NCI-H1092 (cell line): ENCODE results near the gene SETBP1.

Experiments
- DNase-seq: peaks from one replicate; lab custom pipeline; 2025; lab: John Stamatoyannopoulos, UW

Gene SETBP1

DNA sequence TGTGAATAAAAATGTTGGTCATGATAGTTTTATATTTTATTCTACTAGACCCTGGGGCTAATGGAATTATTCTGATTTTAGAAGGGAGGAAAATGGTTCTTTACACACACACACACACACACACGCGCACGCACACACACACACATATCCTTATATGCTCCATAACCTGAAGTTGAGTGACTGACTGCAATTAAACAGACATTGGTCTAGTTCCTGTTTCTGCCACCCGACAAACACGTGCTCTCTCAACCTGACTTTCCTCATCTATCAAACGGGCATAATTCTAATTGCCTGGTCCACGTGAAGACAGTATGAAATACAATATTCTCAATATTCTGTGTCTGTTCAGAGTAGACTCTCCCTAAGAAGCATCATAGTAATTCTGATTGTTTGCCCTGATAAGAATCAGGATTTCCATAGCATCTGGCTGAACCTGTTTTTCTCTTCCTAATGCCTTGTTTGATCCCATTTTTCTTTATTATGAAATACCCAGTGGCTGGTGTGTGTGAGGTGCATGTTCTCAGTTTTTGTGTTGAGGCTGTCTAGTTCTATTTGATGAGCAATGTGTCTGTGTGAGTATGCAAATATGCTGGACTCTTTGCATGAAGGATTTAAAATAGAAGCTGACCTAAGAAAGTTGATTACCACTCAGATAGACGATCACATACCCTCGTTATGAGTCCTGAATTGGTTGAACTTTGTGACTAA is 51.0 kb downstream of the SETBP1 start:
- no peak for DNase-seq

DNA sequence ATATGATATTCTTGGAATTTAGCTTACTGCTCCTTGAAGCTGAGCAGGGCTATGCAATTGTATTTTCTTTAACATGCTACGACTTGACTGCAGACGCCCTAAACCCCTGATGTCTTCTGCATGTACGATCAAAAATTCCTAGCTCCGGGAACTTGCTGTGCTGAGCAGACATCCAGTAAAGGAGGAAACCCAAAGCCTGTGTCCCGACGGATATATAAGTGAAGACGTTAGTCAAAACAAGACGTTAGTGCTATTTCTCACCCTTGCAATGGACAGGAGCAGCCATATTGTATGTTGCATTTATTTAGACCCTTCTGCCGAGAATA is 51.5 kb downstream of the SETBP1 start:
- no peak for DNase-seq

DNA sequence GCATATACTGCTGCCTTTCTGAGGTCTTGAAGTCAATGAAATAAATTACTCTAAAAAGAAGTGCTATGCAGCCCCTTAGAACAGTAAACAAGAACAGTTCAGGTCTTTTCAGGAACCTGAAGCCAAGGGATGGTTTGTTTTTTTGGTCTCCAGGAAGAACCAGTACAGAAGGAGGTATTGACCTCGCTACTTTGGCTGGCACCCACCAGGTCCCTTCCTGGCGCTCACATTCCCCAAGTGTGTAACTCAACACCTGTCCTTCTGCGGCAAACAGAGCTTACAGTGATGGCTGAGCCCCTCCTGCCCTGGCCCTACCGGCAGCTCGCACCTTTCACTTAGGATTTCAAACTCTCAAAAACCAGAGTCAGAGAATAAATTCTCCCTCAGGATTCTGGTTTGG is 51.9 kb downstream of the SETBP1 start:
- peak; percentile 17 for DNase-seq

DNA sequence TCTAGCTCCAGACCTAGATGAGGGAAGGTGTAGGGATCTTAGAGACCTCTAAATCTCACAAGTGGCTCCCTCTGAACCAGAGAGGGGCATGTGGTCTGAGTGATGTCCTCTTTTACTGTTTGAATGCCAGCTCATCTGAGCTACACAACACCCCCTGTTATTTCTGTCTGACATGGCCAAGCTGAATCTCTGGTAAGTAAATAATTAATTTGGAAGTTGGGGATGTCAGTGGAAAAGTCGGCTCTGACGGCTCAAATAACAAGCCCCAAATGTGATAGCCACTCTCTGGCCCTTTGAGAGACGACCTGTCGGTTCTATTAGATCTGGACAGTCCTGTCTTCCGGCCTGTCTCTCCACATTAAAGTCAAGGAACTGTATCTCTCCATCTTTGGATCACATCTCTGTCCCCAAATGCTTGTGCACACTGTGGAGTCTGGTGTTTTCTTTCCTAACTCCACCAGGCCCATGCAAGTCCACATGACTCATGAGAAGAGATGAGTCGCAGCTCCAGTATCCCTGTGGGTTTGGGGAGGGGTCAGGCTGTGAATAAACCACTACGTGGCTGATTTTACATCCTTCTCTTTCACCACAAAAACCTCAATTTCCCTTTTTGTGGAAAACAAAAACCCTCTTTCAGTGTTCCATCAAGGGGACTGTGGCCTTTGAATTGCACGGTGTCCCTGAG is 52.5 kb downstream of the SETBP1 start:
- DNase-seq = no peak

DNA sequence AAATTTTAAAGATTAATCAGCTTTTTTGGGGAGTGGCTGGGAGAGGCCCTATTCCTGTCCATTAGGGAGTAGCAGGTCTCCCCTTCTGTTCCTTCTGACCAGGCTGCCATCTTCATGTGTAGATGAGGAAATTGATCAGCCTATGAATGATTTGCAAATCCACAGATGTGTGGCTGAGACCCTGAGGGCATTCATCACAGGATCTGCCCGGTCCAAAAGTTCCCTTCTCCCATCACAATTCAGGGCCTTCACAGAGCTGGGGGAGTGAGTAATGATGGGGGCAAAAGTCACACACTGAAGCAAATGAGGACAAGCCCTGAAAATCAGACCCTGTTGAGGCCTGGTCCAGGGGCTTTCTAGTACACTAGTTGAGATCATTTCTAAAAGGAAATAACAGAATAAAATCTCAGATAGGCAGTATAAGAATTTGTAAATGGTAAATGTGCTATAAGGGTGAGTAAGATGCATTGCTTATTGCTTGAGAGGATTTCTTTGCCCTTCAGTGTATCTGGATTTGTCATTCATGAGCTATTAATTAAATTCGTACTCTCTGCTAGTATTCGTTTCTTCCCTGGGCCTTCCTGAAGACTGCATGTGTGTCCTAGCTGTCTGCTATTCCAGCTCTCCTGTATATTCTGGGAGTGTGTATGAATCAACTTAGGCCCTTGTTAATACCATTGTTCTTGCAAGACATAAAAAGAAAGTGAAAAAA is 53.2 kb downstream of the SETBP1 start:
- no peak for DNase-seq

DNA sequence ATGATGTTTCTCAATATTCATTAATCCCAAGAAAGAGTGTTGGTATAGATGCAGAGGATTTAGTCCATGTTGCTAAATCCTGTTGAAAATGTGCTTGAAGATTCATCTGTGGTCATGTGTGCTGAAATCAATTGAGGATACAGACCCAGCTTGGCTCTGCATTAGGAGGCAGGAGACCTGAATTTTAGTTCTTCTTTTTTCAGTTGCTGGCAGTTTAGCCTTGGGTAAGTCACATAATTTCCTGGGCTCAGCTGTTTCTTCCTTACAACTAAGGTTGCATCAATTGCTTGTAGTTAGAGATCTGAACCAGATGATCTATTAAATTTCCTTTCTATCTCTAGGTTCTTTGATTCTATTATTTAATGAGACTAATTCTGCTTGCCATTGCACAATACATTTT is 54.4 kb downstream of the SETBP1 start:
- DNase-seq = no peak

DNA sequence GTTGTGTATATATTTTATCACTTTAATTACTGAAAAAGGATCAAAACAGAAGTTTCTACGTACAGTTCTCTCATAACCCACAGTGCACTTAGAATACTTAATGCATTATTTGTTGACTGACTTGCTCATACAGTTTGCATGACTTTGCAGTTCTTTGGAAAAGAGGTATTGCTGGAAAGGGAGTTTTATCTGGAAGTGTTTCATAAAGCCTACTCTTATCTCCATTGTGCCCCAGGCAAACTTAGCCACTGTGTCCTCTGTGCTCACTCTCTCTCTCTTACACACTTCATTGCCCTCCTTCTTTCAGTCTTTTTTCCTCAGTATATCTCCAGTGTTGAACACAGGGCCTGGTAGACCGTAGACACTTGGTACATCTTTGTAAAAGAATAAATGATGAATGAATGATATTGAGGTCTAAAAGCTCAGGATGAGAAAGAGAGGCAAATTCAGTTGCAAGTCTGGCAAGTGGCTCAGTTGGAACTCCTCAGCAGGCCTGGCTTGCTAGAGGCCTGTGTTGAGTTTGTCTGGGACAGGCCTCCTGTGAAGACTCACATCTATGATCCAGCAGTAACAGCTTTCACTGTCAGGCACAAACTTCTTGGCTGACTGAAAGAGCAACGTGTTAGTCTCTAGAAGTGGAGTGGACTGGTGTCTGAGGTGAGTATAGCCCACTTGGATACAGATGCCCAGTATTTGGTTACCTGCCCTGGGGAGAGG is 56.1 kb downstream of the SETBP1 start:
- DNase-seq = no peak

DNA sequence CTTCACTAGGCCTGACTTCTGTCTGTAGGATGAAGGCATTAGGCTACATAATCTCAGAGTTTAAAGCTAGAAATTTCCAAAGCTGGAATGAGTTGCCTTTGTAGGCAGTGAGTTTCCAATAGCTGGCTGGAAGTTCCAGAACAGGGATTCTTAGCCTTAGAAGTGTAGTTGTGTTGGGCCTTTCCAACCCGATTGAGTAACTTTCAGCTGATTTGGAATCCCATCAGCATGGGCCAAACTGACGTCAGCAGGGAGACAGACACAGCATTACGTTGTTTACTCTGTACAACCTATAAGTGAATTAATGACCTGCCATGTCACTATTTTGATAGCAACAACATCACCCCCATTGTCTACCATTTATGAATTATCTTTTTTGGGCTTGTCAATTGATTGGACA is 56.9 kb downstream of the SETBP1 start:
- no peak for DNase-seq

DNA sequence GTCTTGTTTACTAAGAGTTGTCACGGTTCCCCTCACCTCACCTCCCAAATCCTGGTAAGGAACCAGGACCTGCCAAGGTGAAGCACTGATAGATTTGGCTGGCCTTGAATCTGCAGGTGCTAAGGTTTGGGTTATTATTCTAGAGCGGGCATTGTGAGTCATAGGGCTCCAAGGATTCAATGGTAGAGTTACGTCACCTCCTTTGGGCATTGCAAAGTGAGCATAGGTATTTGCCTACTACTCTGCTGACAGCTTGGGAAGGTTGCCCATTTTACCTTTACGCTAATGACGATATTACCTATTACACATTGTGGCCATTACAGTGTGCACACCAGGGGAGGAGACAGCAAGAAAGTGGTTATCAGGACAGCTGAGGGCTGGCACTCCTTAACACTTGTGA is 59.3 kb downstream of the SETBP1 start:
- no peak for DNase-seq

DNA sequence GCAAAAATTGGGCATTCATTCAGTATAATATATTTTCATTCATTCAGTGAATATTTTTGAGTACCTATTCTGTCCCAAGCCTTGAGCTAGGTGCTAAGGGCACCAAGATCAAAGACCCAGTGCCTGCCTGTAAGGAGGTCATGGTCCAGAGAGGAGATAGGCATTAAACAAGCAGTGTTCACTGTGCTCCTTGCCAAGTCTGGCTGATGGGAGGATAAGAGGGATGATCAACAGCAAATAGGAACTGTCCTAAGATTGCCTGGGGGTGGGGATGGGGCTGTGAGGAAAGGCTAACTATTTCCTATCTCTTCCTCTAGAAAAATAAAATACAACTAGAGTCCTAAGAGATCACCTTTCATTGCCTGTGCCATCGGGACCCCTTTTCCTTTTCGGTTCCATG is 60.4 kb downstream of the SETBP1 start:
- peak; percentile 49 for DNase-seq

DNA sequence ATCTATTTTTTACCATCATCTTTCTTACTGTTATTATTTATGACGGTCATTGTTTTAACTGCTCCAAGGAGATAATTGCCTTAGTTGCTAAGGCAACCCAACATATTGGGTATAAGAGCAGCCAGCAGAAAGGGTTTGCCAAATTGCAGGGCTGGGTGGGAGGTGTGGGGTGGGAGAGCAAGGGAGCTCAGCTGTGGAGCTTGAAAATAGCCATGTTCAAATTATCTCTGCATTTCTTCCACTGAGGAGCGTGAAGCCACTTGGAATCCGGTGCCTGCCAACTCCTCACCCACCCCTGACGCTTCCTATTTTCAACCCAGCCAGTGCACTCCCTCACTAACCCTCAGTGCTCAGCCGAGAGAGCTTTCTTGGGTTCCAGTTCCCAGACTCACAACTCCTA is 60.8 kb downstream of the SETBP1 start:
- DNase-seq = peak; percentile 49

DNA sequence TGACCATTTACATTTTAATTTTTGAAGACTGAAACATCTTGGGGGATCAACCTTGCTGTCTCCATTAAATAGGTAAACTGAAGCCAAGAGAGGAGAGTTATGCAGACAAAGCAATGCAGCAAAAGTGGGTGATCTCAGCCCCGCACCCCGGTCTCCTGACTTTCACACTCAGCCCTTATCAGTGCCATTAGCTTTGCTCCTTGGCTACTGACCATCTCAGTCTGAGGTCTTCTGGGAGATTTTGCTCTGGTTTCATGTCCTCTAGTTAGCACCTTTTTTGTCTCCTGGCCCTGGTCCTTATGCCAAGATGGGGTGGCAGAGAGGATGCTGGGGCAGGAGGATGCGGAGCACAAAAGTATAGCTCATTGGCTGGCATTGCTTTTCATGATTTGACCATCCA is 61.4 kb downstream of the SETBP1 start:
- DNase-seq = no peak

DNA sequence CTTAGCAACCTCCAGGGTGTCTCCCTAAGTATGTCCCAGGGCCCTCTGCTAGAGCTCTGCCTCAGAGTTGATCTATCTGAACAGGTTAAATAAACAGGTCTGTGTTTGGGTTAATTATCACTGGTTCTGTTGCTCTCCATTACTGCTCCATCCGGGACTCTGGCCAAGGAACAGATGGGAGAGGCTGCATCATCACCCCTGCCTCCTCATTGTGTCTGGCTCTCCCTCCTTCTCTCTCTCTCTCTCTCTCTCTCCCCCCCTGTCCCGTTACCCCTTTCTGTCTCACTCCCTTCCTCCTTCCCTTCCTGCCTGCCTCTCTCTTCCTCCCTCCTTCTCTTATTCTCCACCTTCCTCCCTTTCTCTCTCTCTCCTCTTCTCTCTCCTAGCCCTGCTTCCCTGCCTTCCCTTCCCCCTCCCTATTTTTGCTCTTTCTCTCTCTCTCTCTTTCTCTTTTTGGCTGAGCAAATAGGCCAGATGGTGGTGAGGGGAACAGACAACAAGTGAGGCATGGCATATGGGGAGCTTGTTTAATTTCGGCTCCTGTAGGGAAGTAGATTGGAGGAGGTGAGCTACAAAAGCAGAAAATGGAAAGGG is 62.1 kb downstream of the SETBP1 start:
- peak; percentile 98 for DNase-seq

DNA sequence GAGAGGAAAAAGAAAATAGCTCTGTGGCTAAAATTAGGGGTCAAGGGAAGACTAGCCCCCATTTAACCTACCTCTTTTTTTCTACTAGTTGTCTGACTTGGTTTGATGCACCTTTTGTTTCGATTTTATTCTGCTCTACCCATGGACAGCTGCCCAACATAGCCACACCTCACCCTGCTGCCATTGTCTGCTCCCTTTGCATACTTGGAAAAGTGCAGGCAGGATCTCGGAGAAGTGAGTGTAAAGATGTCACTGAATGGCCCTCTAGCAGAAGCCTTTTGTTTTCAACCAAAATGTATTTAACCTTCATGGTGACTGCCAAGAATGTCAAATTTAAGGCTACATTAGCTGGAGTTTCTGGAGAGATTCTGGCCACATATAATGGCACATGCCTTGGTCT is 62.9 kb downstream of the SETBP1 start:
- DNase-seq = no peak

DNA sequence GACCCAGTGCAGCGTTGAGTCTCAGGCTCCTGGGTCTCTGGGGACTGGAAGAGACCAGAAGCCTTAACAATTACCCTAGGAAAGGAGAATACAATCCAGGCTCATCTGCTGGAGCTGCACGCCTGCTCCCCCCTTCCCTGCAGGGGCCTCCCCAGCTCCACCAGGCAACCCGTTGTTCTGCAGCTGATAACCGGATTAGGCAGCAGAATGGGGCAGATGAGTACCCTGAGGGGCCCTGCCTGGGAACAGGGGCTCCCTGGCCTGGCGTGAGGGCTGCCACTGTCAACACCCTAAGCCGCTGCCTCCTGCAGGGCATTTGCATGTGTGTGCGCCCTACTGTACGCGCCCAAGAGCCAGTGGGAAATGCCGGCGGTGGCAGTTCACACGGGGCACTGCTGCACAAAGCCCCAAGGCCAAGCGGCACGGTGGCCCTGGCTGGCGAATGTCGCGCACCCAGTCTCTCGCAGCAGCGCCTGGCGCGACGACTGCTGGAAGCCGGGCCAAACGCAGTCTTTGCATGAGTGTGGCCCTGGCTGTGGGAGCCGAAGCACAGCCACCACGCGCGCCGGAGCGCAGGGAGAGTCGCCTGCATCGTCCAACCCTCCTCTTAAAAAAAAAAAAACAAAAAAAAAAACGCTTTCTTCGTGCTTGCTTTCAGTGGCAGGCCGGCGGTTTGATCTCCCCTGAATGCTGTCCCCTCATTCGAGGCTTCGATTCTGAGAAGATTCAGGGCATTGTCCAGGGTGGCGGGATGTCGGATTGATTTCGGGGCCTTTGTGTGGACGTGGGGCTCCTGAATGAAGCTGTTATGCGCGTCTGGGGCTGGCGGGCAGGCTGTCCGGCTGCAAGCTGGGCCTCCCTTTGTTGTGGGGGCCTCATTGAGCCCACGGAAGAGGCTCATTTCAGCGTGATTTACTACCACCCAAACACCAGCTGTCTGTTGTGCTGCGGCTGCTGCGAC is 63.8 kb downstream of the SETBP1 start:
- peak; percentile 59 for DNase-seq

DNA sequence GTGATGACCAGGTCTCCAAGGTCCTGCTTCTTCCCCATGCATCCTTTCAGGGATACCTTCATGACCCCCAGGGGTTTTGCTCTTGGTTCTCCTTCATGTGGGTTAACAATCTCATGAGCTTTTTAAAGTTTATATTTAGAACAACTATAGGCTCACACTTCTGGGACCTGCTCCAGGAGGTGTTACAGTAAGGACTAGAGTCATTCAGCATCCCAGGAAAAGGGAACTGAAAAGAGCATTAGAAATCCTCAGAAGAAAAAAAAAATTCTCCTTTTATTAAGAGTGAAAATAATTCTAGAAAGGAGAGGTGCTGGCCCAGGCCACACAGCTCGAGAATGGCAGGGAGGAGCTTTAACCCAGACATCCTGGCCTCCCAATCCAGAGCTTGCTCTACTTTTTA is 66.5 kb downstream of the SETBP1 start:
- DNase-seq = no peak

DNA sequence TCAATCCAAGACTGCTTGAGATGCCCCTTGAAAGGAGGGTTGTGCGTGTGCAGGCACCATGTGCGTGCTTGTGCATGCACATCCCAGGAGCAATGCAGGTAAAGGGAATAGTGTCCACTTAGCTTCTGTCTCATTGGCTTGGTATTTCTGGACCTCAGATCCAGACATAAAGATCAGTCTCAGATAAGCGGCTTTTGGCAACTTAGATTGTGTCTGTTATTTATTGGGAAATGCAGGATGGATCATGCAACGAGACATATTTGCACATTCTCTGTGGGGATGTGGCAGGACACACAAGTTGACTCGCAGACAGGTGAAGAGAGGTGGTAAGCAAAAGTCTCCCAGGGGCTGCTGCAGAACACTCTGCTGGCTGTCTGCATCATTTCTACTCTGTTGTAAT is 67.9 kb downstream of the SETBP1 start:
- no peak for DNase-seq

DNA sequence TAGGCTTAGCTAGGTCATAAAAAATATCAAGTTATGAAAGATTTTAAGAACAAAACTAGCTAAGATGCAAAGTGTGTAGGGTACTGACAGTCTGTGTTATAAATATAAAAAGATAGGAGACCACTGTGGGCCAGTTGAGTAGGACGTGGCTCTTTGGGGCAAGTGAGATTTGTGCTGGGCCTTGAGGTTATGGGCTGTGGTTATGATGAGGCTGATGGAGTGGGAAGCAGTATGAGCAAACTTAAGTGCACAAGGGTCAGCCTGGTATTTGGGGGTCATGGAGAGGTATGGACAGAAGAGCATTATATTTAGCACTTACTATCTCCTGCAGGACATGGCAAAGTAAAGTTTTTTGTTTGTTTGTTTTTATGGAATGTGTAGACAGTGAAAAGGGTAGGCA is 70.1 kb downstream of the SETBP1 start:
- no peak for DNase-seq

DNA sequence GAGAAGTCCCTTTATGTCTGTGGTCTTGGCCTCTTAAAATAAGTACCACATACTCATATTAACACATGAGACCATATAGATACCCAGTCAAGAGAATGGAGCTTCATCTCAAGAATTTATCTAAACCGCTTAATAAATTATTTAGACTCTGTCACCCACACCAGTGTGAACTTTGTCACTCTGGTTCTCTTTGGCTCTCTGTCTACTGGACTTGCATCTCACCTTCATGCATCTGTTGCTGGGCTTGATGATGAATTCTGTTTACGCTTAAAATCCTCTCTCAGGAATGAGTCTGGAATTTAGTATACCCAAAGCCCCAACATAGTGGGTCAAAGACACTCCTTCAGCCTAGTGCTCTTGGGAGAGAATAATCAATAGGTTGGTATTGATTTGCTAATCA is 73.9 kb downstream of the SETBP1 start:
- no peak for DNase-seq

DNA sequence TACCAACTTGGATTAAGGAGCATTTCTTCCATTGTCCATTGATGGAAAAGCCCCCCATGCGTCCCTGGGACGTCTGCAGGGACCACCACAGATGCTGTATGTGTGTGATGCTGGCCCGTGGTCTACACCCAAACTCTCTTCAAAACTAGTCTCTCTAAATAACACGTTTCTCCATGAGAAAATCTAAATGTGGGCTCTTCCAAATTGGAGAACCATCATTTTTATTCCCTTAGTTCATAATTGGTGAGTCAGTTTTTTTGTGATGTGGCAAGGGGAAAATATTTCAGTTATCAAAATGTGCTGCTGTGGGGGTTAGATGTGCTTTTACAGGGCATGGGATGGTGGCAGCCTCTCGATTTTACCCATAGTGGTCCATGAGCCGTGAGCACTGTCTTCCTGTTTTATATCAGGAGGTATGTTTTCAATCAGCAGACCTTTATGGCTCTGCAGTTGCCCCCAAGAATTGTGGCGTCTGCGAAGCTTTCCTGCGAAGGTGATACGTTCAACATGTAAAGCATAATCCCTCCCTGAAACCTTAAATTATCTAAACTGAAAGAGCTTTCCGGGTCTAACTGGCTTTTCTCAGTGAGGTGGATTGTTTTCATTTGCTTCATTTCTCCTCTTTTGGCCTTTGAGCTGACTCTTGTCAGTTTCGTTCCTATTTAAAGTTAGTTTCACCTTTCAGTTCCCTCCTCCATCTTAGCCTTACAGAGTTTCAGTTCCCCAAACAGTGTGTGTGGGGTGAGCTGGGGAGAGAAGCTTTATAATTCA is 78.4 kb downstream of the SETBP1 start:
- no peak for DNase-seq
